Calu3 (cell line): Measurements from ENCODE around the gene CMTR2. TPM values are rescaled to one million over a fixed set of nuclear protein-coding genes. Genes with fewer than 3 reads are reported as not detected.
A peak's percentile ranks its signal among the peaks of the same experiment; 100 is the strongest.

Experiments used
- BruUV-seq: library from RNA; stranded (reverse); fragments of 400-500 nt; replicated peaks from 2 replicates; lab custom pipeline; 2021; lab: Mats Ljungman, UMichigan
- CTCF ChIA-PET: fragments of 300-600 bp; sonication (Branson Sonifier 250); formaldehyde crosslinking; loops from one replicate; lab custom pipeline; 2022; ENCODE audit warnings: antibody characterized with exemption; lab: Charles Lee
- DNase-seq: peaks from one replicate; pipeline ENCODE4 v3.0.0; 2022
- H3K27ac Mint-ChIP-seq: one replicate; pipeline ENCODE4 v1.8.0; 2022; ENCODE audit warnings: mixed read lengths; ENCODE audit not compliant: unreplicated experiment
- H3K27me3 Mint-ChIP-seq: one replicate; pipeline ENCODE4 v1.8.0; 2022; ENCODE audit warnings: mixed read lengths; ENCODE audit not compliant: unreplicated experiment
- H3K36me3 Mint-ChIP-seq: one replicate; pipeline ENCODE4 v1.8.0; 2022; ENCODE audit warnings: mild to moderate bottlenecking, moderate library complexity, mixed read lengths; ENCODE audit not compliant: insufficient read depth, unreplicated experiment
- H3K4me1 Mint-ChIP-seq: one replicate; pipeline ENCODE4 v1.8.0; 2022; ENCODE audit warnings: mild to moderate bottlenecking, low read depth, mixed read lengths; ENCODE audit not compliant: unreplicated experiment
- H3K4me3 Mint-ChIP-seq: one replicate; pipeline ENCODE4 v1.8.0; 2022; ENCODE audit warnings: mild to moderate bottlenecking, low read depth, moderate library complexity, mixed read lengths; ENCODE audit not compliant: unreplicated experiment
- H3K9me3 Mint-ChIP-seq: one replicate; pipeline ENCODE4 v1.8.0; 2022; ENCODE audit warnings: low read depth, mixed read lengths; ENCODE audit not compliant: unreplicated experiment
- intact Hi-C: fragments of 100-400 bp; cut with micrococcal nuclease; formaldehyde crosslinking; loops from one replicate; pipeline ENCODE4 v1.10.0; 2022; ENCODE audit not compliant: unreplicated experiment
- total RNA-seq: library from RNA; stranded (reverse); gene quantifications from 2 replicates; pipeline ENCODE4 v1.2.3, GENCODE V29; 2022
- TF ChIP-seq, protein P1 (sequence below): fragments of 200-600 bp; IDR thresholded peaks from one replicate; pipeline ENCODE4 v1.8.0; 2022; ENCODE audit warnings: antibody characterized with exemption; ENCODE audit not compliant: unreplicated experiment

Gene CMTR2
- total RNA-seq, 1 experiment from 2014 or later, result 45.0 TPM

DNA sequence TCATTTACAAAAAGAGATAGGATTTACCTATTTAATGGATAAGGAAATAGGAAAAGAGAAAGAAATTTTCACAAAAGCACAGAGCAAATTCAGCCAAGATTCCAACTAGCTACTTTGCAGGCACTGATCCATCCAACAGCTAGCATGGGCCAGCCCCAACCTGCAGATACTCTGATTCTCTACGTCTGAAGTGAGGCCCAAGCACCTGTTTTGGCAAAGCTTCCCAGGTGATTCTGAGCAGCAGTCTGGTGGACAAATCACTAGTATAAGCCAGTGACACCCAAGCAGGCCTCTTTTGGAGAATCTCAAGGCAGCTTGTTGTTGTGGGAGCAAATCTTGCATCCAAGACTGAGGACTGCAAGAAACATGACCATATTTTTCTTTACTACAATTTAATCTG is 48.4 kb upstream of the CMTR2 start:
- Mint-ChIP-seq H3K27me3 (no peaks in the 10 kb centered on the region), H3K4me3 (peak overlapping the region; percentile 41), H3K36me3 (peaks cover 13% of the 10 kb centered on the region), H3K4me1 (peaks cover 57% of the 10 kb centered on the region), H3K27ac (peak overlapping the region; percentile 99), H3K9me3 (peaks cover 2% of the 10 kb centered on the region)
- no peak for DNase-seq
- TF ChIP-seq, protein P1, sequence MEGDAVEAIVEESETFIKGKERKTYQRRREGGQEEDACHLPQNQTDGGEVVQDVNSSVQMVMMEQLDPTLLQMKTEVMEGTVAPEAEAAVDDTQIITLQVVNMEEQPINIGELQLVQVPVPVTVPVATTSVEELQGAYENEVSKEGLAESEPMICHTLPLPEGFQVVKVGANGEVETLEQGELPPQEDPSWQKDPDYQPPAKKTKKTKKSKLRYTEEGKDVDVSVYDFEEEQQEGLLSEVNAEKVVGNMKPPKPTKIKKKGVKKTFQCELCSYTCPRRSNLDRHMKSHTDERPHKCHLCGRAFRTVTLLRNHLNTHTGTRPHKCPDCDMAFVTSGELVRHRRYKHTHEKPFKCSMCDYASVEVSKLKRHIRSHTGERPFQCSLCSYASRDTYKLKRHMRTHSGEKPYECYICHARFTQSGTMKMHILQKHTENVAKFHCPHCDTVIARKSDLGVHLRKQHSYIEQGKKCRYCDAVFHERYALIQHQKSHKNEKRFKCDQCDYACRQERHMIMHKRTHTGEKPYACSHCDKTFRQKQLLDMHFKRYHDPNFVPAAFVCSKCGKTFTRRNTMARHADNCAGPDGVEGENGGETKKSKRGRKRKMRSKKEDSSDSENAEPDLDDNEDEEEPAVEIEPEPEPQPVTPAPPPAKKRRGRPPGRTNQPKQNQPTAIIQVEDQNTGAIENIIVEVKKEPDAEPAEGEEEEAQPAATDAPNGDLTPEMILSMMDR, result no peak
- CTCF ChIA-PET, result interaction anchor here (0.7 to 1.7 kb wide), 4 partner anchors 22 to 42 kb away, joined by 3 to 11 read pairs (median 4); no protein-coding TSS in a partner anchor
- BruUV-seq, result no TSS peak
- intact Hi-C loops, result no loop called here

- H3K4me1 Mint-ChIP-seq, result no peaks in the 10 kb centered on the region
- no TSS peak for BruUV-seq
- H3K27ac Mint-ChIP-seq, result no peak overlapping the region
- no peak for DNase-seq
- no peaks in the 10 kb centered on the region for H3K27me3 Mint-ChIP-seq
- no peak overlapping the region for H3K4me3 Mint-ChIP-seq
- CTCF ChIA-PET, result no interaction called here
- intact Hi-C loops, result no loop called here
- H3K36me3 Mint-ChIP-seq, result no peaks in the 10 kb centered on the region
- TF ChIP-seq, protein P1, result no peak
- no peaks in the 10 kb centered on the region for H3K9me3 Mint-ChIP-seq
Measured at GRCh38 chr16:71328151-71328550, 38.9 kb upstream of the CMTR2 start.

GRCh38 chr16:71327720-71328119 is 38.5 kb upstream of the CMTR2 start:
- DNase-seq, result no peak
- TF ChIP-seq, protein P1, result no peak
- no peaks in the 10 kb centered on the region for H3K9me3 Mint-ChIP-seq
- H3K27ac Mint-ChIP-seq, result no peak overlapping the region
- no TSS peak for BruUV-seq
- H3K4me1 Mint-ChIP-seq, result no peaks in the 10 kb centered on the region
- H3K4me3 Mint-ChIP-seq, result no peak overlapping the region
- H3K27me3 Mint-ChIP-seq, result no peaks in the 10 kb centered on the region
- CTCF ChIA-PET, result interaction anchor here (2.9 kb wide), 1 partner anchor 16 kb away, joined by 11 read pairs; no protein-coding TSS in a partner anchor
- no peaks in the 10 kb centered on the region for H3K36me3 Mint-ChIP-seq
- intact Hi-C loops, result no loop called here

DNA sequence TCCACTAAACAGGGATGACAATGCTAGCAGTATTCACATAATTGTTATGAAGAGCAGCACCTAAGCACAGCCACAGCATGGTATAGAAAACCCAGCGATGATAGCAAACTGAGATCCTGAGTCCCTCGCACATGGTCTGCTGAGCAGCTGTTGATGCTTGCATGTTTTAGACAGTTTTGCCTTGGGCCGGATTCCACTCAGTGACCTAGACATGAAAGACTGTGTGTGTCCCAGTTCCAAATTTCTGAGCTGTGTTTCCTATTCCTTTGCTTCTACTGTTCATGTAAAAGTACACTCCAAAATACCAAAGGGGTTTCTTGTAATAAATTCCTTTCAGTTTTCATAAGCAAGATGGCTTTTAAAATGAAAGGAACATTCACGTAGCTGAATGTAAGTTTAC is 30.8 kb upstream of the CMTR2 start:
- Mint-ChIP-seq H3K27me3 (no peaks in the 10 kb centered on the region), H3K36me3 (no peaks in the 10 kb centered on the region), H3K4me1 (no peaks in the 10 kb centered on the region), H3K9me3 (no peaks in the 10 kb centered on the region), H3K4me3 (no peak overlapping the region), H3K27ac (no peak overlapping the region)
- TF ChIP-seq, protein P1, result no peak
- CTCF ChIA-PET, result interaction anchor here (0.9 kb wide), 1 partner anchor 8 kb away, joined by 3 read pairs; no protein-coding TSS in a partner anchor
- no peak for DNase-seq
- intact Hi-C loops, result no loop called here
- BruUV-seq, result no TSS peak
